Measurements from ENCODE around the gene MED23. TPM values are rescaled to one million over a fixed set of nuclear protein-coding genes. Genes with fewer than 3 reads are reported as not detected.

Gene MED23
- polyA plus RNA-seq, 3 donors = 4.5 to 21.9 (median 7.9) TPM

DNA sequence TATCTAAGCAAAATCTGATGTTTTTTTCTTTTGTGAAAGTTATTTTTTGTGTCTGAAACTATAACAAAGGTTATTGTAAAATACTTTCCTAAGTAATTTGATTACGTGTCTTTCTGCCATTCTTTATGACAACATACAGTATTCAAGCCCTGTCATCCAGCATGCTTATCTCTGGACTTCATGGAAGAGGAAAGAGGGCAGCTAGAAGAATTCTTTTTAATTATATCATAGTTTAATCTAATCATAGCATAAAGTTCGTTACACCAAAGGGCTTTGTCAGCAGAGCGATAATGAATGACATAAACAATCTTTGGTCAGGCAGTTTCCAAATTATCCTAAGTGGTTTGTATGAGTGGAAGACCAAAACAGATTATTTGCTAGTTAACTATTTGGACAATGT lies 12.5 kb upstream of the MED23 start:
- Histone ChIP-seq H3K36me3 (replicated peaks in 1 of 2; ENCODE audit: control insufficient read depth in 1 of 2, insufficient read depth in 2 of 2, low read length in 2 of 2) (no peaks in the 10 kb centered on the region), H2AFZ (ENCODE audit: insufficient read depth, low read depth, low read length, poor library complexity, severe bottlenecking) (no peak overlapping the region), H4K20me1 (ENCODE audit: insufficient read depth, low read length) (no peaks in the 10 kb centered on the region), H3K9ac (ENCODE audit: insufficient read depth, low read length, poor library complexity, severe bottlenecking) (no peak overlapping the region), H3K4me1 (ENCODE audit: control insufficient read depth in 1 of 2, insufficient read depth in 2 of 2, low read length in 2 of 2) (no peaks in the 10 kb centered on the region), H3K4me2 (replicated peaks; ENCODE audit: extremely low read depth, low read length, poor library complexity, severe bottlenecking) (no peak overlapping the region), H3K27me3 (ENCODE audit: control insufficient read depth in 2 of 2, insufficient read depth in 2 of 2, low read length in 2 of 2) (no peaks in the 10 kb centered on the region), H3K9me3 (replicated peaks in 1 of 2; ENCODE audit: control insufficient read depth in 1 of 2, insufficient read depth in 1 of 2, low read length in 2 of 2) (no peaks in the 10 kb centered on the region), H3K4me3 (replicated peaks in 1 of 3; ENCODE audit: low read depth in 2 of 3, low read length in 3 of 3) (no peak overlapping the region), H3K79me2 (ENCODE audit: insufficient read depth, low read length) (no peaks in the 10 kb centered on the region), H3K27ac (ENCODE audit: low read depth in 1 of 2, low read length in 2 of 2) (no peak overlapping the region)
- peaks cover 0 to 2% (median 0%) of the 10 kb centered on the region in 7 donors for H3K9me3 Mint-ChIP-seq
- H3K4me3 Mint-ChIP-seq = no peak overlapping the region
- no peak for DNase-seq
- WGBS (ENCODE audit: insufficient coverage) = no CpG with 5 or more reads among the region's 3 CpGs
- intact Hi-C loops (cut with micrococcal nuclease) = no loop called here
- no peaks in the 10 kb centered on the region for H3K4me1 Mint-ChIP-seq
- H3K27me3 Mint-ChIP-seq (ENCODE audit: low read depth in 3 of 3) = peaks cover 2 to 3% (median 3%) of the 10 kb centered on the region in 3 donors
- H3K36me3 Mint-ChIP-seq = no peaks in the 10 kb centered on the region
- TF ChIP-seq, protein P1, sequence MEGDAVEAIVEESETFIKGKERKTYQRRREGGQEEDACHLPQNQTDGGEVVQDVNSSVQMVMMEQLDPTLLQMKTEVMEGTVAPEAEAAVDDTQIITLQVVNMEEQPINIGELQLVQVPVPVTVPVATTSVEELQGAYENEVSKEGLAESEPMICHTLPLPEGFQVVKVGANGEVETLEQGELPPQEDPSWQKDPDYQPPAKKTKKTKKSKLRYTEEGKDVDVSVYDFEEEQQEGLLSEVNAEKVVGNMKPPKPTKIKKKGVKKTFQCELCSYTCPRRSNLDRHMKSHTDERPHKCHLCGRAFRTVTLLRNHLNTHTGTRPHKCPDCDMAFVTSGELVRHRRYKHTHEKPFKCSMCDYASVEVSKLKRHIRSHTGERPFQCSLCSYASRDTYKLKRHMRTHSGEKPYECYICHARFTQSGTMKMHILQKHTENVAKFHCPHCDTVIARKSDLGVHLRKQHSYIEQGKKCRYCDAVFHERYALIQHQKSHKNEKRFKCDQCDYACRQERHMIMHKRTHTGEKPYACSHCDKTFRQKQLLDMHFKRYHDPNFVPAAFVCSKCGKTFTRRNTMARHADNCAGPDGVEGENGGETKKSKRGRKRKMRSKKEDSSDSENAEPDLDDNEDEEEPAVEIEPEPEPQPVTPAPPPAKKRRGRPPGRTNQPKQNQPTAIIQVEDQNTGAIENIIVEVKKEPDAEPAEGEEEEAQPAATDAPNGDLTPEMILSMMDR (IDR thresholded peaks at IDR 0.05) = no peak
- no peak overlapping the region for H3K27ac Mint-ChIP-seq

DNA sequence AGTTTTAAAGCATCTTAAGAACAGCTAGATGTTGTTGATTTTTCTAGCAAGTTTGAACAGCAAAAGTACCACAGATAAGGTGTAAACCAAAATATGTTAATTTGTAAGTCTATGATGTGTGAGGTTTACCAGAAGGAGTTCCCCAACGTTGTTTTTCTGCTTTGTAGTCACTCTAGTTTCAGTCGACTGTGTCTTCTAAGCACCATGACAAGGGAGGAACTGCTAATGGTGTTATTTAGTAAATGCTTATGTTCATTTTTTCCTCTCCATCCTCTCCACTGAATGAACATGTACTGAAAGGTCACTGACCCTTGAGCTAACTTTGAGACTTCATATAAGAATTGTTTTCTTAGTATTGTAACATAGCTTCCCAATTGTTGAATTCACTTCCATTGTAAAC lies 12.1 kb upstream of the MED23 start:
- Histone ChIP-seq H3K9me3 (replicated peaks in 1 of 2; ENCODE audit: control insufficient read depth in 1 of 2, insufficient read depth in 1 of 2, low read length in 2 of 2) (no peaks in the 10 kb centered on the region), H3K27ac (ENCODE audit: low read depth in 1 of 2, low read length in 2 of 2) (no peak overlapping the region), H3K36me3 (replicated peaks in 1 of 2; ENCODE audit: control insufficient read depth in 1 of 2, insufficient read depth in 2 of 2, low read length in 2 of 2) (no peaks in the 10 kb centered on the region), H3K4me3 (replicated peaks in 1 of 3; ENCODE audit: low read depth in 2 of 3, low read length in 3 of 3) (no peak overlapping the region), H2AFZ (ENCODE audit: insufficient read depth, low read depth, low read length, poor library complexity, severe bottlenecking) (no peak overlapping the region), H4K20me1 (ENCODE audit: insufficient read depth, low read length) (no peaks in the 10 kb centered on the region), H3K79me2 (ENCODE audit: insufficient read depth, low read length) (no peaks in the 10 kb centered on the region), H3K27me3 (ENCODE audit: control insufficient read depth in 2 of 2, insufficient read depth in 2 of 2, low read length in 2 of 2) (no peaks in the 10 kb centered on the region), H3K4me2 (replicated peaks; ENCODE audit: extremely low read depth, low read length, poor library complexity, severe bottlenecking) (no peak overlapping the region), H3K9ac (ENCODE audit: insufficient read depth, low read length, poor library complexity, severe bottlenecking) (no peak overlapping the region), H3K4me1 (ENCODE audit: control insufficient read depth in 1 of 2, insufficient read depth in 2 of 2, low read length in 2 of 2) (no peaks in the 10 kb centered on the region)
- no peaks in the 10 kb centered on the region for H3K4me1 Mint-ChIP-seq
- H3K36me3 Mint-ChIP-seq = no peaks in the 10 kb centered on the region
- TF ChIP-seq, protein P1 (IDR thresholded peaks at IDR 0.05) = no peak
- DNase-seq = no peak
- intact Hi-C loops (cut with micrococcal nuclease) = no loop called here
- H3K4me3 Mint-ChIP-seq = no peak overlapping the region
- no peak overlapping the region for H3K27ac Mint-ChIP-seq
- WGBS (ENCODE audit: insufficient coverage) = 80% methylated on average over 1 of the region's 2 CpGs
- peaks cover 0 to 2% (median 0%) of the 10 kb centered on the region in 7 donors for H3K9me3 Mint-ChIP-seq
- H3K27me3 Mint-ChIP-seq (ENCODE audit: low read depth in 3 of 3) = peaks cover 2 to 4% (median 3%) of the 10 kb centered on the region in 3 donors
